GM18519 (cell line): ENCODE data around the gene ZNF804A.

Source experiments
- ATAC-seq: cut with Tn5 transposase; IDR thresholded peaks from one replicate; pipeline ENCODE4 v1.9.1; 2021; ENCODE audit warnings: mild to moderate bottlenecking, moderate library complexity; ENCODE audit not compliant: unreplicated experiment, low FRiP score

ZNF804A gene

GRCh38 chr2:184602734-184603133, 4.4 kb downstream of the ZNF804A start:
- ATAC-seq = no peak

GRCh38 chr2:184610891-184611290, 12.6 kb downstream of the ZNF804A start:
- no peak for ATAC-seq

GRCh38 chr2:184611361-184612085, 13.2 kb downstream of the ZNF804A start:
- ATAC-seq = no peak

- no peak for ATAC-seq
These were observed 22.0 kb downstream of the ZNF804A start for GRCh38 chr2:184620367-184620766.

GRCh38 chr2:184624311-184624710, 26.0 kb downstream of the ZNF804A start:
- ATAC-seq = no peak

GRCh38 chr2:184628051-184628450, 29.7 kb downstream of the ZNF804A start:
- ATAC-seq = no peak

- ATAC-seq = no peak
These were observed 35.4 kb downstream of the ZNF804A start for GRCh38 chr2:184633726-184634125.

GRCh38 chr2:184637781-184638180, 39.5 kb downstream of the ZNF804A start:
- ATAC-seq = no peak

- ATAC-seq = no peak
These were observed 46.4 kb downstream of the ZNF804A start for GRCh38 chr2:184644685-184645084.

GRCh38 chr2:184646177-184646576, 47.8 kb downstream of the ZNF804A start:
- no peak for ATAC-seq

GRCh38 chr2:184646593-184646992, 48.3 kb downstream of the ZNF804A start:
- no peak for ATAC-seq

GRCh38 chr2:184654945-184655344, 56.6 kb downstream of the ZNF804A start:
- no peak for ATAC-seq

GRCh38 chr2:184677171-184677570, 78.8 kb downstream of the ZNF804A start:
- ATAC-seq = no peak

- ATAC-seq = no peak
These were observed 81.1 kb downstream of the ZNF804A start for GRCh38 chr2:184679219-184680018.

- ATAC-seq = no peak
These were observed 82.5 kb downstream of the ZNF804A start for GRCh38 chr2:184680825-184681224.

- no peak for ATAC-seq
These were observed 83.5 kb downstream of the ZNF804A start for GRCh38 chr2:184681642-184682321.

GRCh38 chr2:184683911-184684310, 85.6 kb downstream of the ZNF804A start:
- no peak for ATAC-seq

GRCh38 chr2:184685999-184686841, 87.9 kb downstream of the ZNF804A start:
- ATAC-seq = no peak

- ATAC-seq = no peak
These were observed 91.3 kb downstream of the ZNF804A start for GRCh38 chr2:184689638-184690037.

GRCh38 chr2:184692141-184692734, 93.9 kb downstream of the ZNF804A start:
- no peak for ATAC-seq
